GM23248 (cell line): ENCODE measurements around the gene U2AF1L4.

Source experiments
- EZH2 ChIP-seq: fragments of 200-600 bp; sonication (generic); IDR thresholded peaks from 2 replicates; pipeline ENCODE4 v1.6.1; 2018; ENCODE audit warnings: antibody characterized with exemption, mild to moderate bottlenecking; ENCODE audit not compliant: insufficient read depth, poor library complexity, severe bottlenecking
- EZH2phosphoT487 ChIP-seq: fragments of 200-600 bp; sonication (generic); IDR thresholded peaks from 2 replicates; pipeline ENCODE4 v1.6.1; 2018; ENCODE audit warnings: antibody characterized with exemption, moderate library complexity, mild to moderate bottlenecking, low read depth; ENCODE audit not compliant: insufficient read depth

- TF ChIP-seq EZH2 (no peak), EZH2phosphoT487 (no peak)
Observed at GRCh38 chr19:35777961-35778360, 32.7 kb upstream of the U2AF1L4 start.
